ENCODE measurements around the gene UST. TPM values are rescaled to one million over a fixed set of nuclear protein-coding genes. Genes with fewer than 3 reads are reported as not detected.

UST gene
- total and polyA plus RNA-seq, 2 of the 8 experiments (the other 6 are each of a cell fraction or from before 2014, with no cell fraction given), result 13.5 to 34.5 TPM

- no peak for TF ChIP-seq RNF2 (IDR thresholded peaks at IDR 0.05; ENCODE audit: borderline replicate concordance, low read depth, low read length, missing control alignments, poor library complexity, severe bottlenecking)
These were observed 32.9 kb upstream of the UST start (continued) for GRCh38 chr6:148713921-148714320.

Measured in H1 (cell line).